GM12878 (cell line): ENCODE results near the gene MYL6B. TPM values are rescaled to one million over a fixed set of nuclear protein-coding genes. Genes with fewer than 3 reads are reported as not detected.

Experiments
- ATF3 ChIP-seq: IDR thresholded peaks from 2 replicates; pipeline ENCODE4 v1.6.1; 2011; ENCODE audit warnings: low read depth, mild to moderate bottlenecking, low read length, moderate library complexity, borderline replicate concordance; ENCODE audit errors: extremely low read depth
- ATF7 ChIP-seq: fragments of 450-650 bp; IDR thresholded peaks from 2 replicates; pipeline ENCODE4 v1.6.1; 2016; ENCODE audit warnings: low read depth, mild to moderate bottlenecking
- CHD4 ChIP-seq: fragments of 200-600 bp; sonication (generic); IDR thresholded peaks from 2 replicates; pipeline ENCODE4 v1.6.1; 2016; ENCODE audit warnings: mild to moderate bottlenecking
- ESRRA ChIP-seq: IDR thresholded peaks from 2 replicates; pipeline ENCODE4 v1.6.1; 2012; ENCODE audit warnings: mild to moderate bottlenecking, low read length, improper control_type of control experiment
- HDAC6 ChIP-seq: fragments of 200-600 bp; sonication (generic); IDR thresholded peaks from one replicate; pipeline ENCODE4 v1.8.0; 2017; ENCODE audit warnings: antibody characterized with exemption; ENCODE audit not compliant: unreplicated experiment
- HDGF ChIP-seq: fragments of 450-650 bp; IDR thresholded peaks from 2 replicates; pipeline ENCODE4 v1.6.1; 2016; ENCODE audit warnings: antibody characterized with exemption
- IRF5 ChIP-seq: fragments of 450-650 bp; IDR thresholded peaks from 2 replicates; pipeline ENCODE4 v1.6.1; 2017; ENCODE audit warnings: borderline replicate concordance
- NFYB ChIP-seq: IDR thresholded peaks from 2 replicates; pipeline ENCODE4 v1.6.1; 2011; ENCODE audit warnings: low read depth, mild to moderate bottlenecking, low read length, improper control_type of control experiment, moderate library complexity; ENCODE audit not compliant: insufficient read depth
- NR2C2 ChIP-seq: IDR thresholded peaks from 2 replicates; pipeline ENCODE4 v1.6.1; 2011; ENCODE audit warnings: borderline replicate concordance, low read depth; ENCODE audit not compliant: control insufficient read depth, insufficient read length
- NRF1 ChIP-seq: conservative IDR thresholded peaks from 2 replicates; pipeline ENCODE4 v1.6.1; 2011; ENCODE audit warnings: mild to moderate bottlenecking, low read depth, low read length, improper control_type of control experiment
- PBX3 ChIP-seq: IDR thresholded peaks from 2 replicates; pipeline ENCODE4 v1.6.1; 2011; ENCODE audit warnings: mild to moderate bottlenecking, low read depth, low read length, moderate library complexity; ENCODE audit not compliant: insufficient replicate concordance
- RFX5 ChIP-seq: IDR thresholded peaks from 2 replicates; pipeline ENCODE4 v1.6.1; 2011; ENCODE audit warnings: low read depth, low read length, improper control_type of control experiment
- SUZ12 ChIP-seq: fragments of 200-600 bp; sonication (generic); IDR thresholded peaks from one replicate; pipeline ENCODE4 v1.6.1; 2018; ENCODE audit warnings: antibody characterized with exemption, mild to moderate bottlenecking; ENCODE audit not compliant: unreplicated experiment
- TARDBP ChIP-seq: IDR thresholded peaks from 2 replicates; pipeline ENCODE4 v1.6.1; 2016; ENCODE audit warnings: borderline replicate concordance
- TCF3 ChIP-seq: IDR thresholded peaks from 2 replicates; pipeline ENCODE4 v1.6.1; 2012; ENCODE audit warnings: low read depth, mild to moderate bottlenecking, low read length, borderline replicate concordance; ENCODE audit not compliant: insufficient read depth
- WRNIP1 ChIP-seq: IDR thresholded peaks from 2 replicates; pipeline ENCODE4 v1.6.1; 2011; ENCODE audit warnings: low read depth, low read length, improper control_type of control experiment, borderline replicate concordance
- YY1 ChIP-seq: IDR thresholded peaks from 2 replicates; pipeline ENCODE4 v1.6.1; 2011; ENCODE audit warnings: low read depth, mild to moderate bottlenecking, low read length
- ZSCAN29 ChIP-seq: fragments of 450-650 bp; IDR thresholded peaks from 2 replicates; pipeline ENCODE4 v1.6.1; 2017; ENCODE audit warnings: mild to moderate bottlenecking, moderate library complexity
- polyA plus RNA-seq, 11 experiments: library from polyadenylated mRNA; depleted of rRNA in 4 of 11; unstranded in 6 of 11; stranded (reverse) in 5 of 11; fragments of >200 nt; fragmentation: Nextera tagmentation in 4 of 11; fragmentation: Illumina TruSeq in 1 of 11; extraction: Ambion mirVana in 4 of 11; extraction: Trizol in 1 of 11; gene quantifications; 1 replicate in 1 of 11; 2 replicates in 10 of 11; pipeline versions ENCODE4 v1.2.1 to v1.2.3, GENCODE V29; 2011 to 2016; ENCODE audit warnings: inconsistent platforms in 2 of 11, missing spikeins in 2 of 11, low read depth in 1 of 11
- total RNA-seq, 4 experiments: library from RNA; depleted of rRNA in 3 of 4; stranded (reverse); fragments of >200 nt in 3 of 4; fragmentation: Illumina TruSeq in 1 of 4; extraction: Trizol in 1 of 4; gene quantifications; 2 replicates each; pipeline versions ENCODE4 v1.2.1 to v1.2.3, GENCODE V29; 2013 to 2021
- TF ChIP-seq, protein P1 (sequence below): fragments of 450-650 bp; IDR thresholded peaks from 2 replicates; pipeline ENCODE4 v1.6.1; 2018; ENCODE audit warnings: mild to moderate bottlenecking, low read depth, moderate library complexity; ENCODE audit not compliant: partially characterized antibody
- TF ChIP-seq, protein P2 (sequence below): fragments of 450-650 bp; IDR thresholded peaks from 2 replicates; pipeline ENCODE4 v1.6.1; 2017; ENCODE audit warnings: mild to moderate bottlenecking, low read depth, inconsistent platforms; ENCODE audit not compliant: poor library complexity, severe bottlenecking

MYL6B gene
- total and polyA plus RNA-seq, 10 of the 15 experiments (the other 5 are each of a cell fraction or from before 2014, with no cell fraction given): 75.5 to 153 (median 114) TPM

DNA sequence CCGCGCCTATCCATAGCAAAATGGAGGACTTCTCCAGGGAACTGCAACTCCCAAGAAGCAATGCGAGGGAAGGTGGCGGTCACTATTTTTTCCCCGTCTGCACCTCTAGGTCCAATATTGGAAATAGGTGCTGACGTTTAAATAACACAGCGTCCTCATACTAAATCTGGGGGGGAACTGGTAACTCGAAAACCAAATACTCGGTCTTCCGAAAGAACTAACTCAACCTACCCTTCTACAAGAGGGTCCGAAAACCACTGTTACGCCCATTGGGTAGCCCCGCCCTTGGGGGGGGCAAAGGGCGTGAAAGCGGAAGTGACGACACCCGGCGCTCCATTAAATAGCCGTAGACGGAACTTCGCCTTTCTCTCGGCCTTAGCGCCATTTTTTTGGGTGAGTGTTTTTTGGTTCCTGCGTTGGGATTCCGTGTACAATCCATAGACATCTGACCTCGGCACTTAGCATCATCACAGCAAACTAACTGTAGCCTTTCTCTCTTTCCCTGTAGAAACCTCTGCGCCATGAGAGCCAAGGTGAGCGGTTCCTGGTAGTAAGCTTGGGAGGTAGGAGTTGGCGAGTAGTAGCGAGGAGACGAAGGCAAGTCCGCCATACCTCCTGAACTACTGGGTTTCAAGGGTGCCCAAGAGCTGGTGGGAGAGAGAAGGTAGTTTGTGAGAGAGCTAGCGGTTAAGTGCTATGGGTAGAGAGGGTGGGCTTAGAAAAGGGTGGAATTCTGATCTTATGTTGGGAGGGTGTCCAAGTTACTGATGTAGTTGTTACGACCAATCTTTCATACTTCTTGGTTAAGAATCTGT lies 35.9 kb upstream of the MYL6B start, which contains the start of gene RPL41 (continued):
- TF ChIP-seq, protein P1, sequence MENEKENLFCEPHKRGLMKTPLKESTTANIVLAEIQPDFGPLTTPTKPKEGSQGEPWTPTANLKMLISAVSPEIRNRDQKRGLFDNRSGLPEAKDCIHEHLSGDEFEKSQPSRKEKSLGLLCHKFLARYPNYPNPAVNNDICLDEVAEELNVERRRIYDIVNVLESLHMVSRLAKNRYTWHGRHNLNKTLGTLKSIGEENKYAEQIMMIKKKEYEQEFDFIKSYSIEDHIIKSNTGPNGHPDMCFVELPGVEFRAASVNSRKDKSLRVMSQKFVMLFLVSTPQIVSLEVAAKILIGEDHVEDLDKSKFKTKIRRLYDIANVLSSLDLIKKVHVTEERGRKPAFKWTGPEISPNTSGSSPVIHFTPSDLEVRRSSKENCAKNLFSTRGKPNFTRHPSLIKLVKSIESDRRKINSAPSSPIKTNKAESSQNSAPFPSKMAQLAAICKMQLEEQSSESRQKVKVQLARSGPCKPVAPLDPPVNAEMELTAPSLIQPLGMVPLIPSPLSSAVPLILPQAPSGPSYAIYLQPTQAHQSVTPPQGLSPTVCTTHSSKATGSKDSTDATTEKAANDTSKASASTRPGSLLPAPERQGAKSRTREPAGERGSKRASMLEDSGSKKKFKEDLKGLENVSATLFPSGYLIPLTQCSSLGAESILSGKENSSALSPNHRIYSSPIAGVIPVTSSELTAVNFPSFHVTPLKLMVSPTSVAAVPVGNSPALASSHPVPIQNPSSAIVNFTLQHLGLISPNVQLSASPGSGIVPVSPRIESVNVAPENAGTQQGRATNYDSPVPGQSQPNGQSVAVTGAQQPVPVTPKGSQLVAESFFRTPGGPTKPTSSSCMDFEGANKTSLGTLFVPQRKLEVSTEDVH: peak; percentile 82
- TF ChIP-seq SUZ12 (no peak), NRF1 (no peak), NFYB (no peak), YY1 (peak; percentile 96), PBX3 (peak; percentile 29), WRNIP1 (no peak; the same call in 1 of the 2 replicates), ESRRA (no peak), HDGF (no peak; the same call in 1 of the 2 replicates), TCF3 (peak; percentile 80; the same call in 1 of the 2 replicates), TARDBP (no peak), ATF3 (no peak), HDAC6 (peak; percentile 92), NR2C2 (no peak), ATF7 (peak; percentile 85), RFX5 (no peak), ZSCAN29 (0 out of 2 replicates have a peak, but pooled peaks have one; percentile 5), CHD4 (no peak), IRF5 (no peak)
- TF ChIP-seq, protein P2, sequence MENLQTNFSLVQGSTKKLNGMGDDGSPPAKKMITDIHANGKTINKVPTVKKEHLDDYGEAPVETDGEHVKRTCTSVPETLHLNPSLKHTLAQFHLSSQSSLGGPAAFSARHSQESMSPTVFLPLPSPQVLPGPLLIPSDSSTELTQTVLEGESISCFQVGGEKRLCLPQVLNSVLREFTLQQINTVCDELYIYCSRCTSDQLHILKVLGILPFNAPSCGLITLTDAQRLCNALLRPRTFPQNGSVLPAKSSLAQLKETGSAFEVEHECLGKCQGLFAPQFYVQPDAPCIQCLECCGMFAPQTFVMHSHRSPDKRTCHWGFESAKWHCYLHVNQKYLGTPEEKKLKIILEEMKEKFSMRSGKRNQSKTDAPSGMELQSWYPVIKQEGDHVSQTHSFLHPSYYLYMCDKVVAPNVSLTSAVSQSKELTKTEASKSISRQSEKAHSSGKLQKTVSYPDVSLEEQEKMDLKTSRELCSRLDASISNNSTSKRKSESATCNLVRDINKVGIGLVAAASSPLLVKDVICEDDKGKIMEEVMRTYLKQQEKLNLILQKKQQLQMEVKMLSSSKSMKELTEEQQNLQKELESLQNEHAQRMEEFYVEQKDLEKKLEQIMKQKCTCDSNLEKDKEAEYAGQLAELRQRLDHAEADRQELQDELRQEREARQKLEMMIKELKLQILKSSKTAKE: peak; percentile 68
